Panc1 (cell line): Measurements from ENCODE around the gene IGFBP4. TPM values are rescaled to one million over a fixed set of nuclear protein-coding genes. Genes with fewer than 3 reads are reported as not detected.

Experiments
- ATAC-seq: fragments of 200-7000 bp; cut with Tn5 transposase; 2 replicates; pipeline ENCODE4 v1.9.1; 2020; ENCODE audit warnings: mild to moderate bottlenecking, moderate library complexity
- BruUV-seq: library from RNA; stranded (reverse); fragments of 400-500 nt; replicated peaks from 2 replicates; lab custom pipeline; 2021; lab: Mats Ljungman, UMichigan
- CTCF ChIA-PET: fragments of 300-600 bp; sonication (Branson Sonifier 250); formaldehyde crosslinking; loops from one replicate; lab custom pipeline; 2022; ENCODE audit warnings: antibody characterized with exemption; lab: Charles Lee
- POLR2A ChIA-PET: fragments of 300-600 bp; sonication (Branson Sonifier 250); formaldehyde crosslinking; loops from one replicate; lab custom pipeline; 2022; ENCODE audit warnings: antibody characterized with exemption; lab: Charles Lee
- DNase-seq: peaks from one replicate; pipeline ENCODE4 v3.0.0-alpha.2; 2010; ENCODE audit warnings: low read depth, low spot score
- H3K27ac ChIP-seq: 2 replicates; pipeline ENCODE4 v1.5.1; 2011; ENCODE audit warnings: mild to moderate bottlenecking, low read length, inconsistent platforms
- H3K27me3 ChIP-seq: fragments of 200-500 bp; sonication (Bioruptor generic); 2 replicates; pipeline ENCODE4 v1.6.0; 2014; ENCODE audit warnings: low read length, inconsistent platforms; ENCODE audit not compliant: control insufficient read depth, insufficient read depth
- H3K36me3 ChIP-seq: fragments of 200-500 bp; sonication (Bioruptor generic); 2 replicates; pipeline ENCODE4 v1.5.1; 2014; ENCODE audit warnings: inconsistent platforms, mild to moderate bottlenecking, low read length, moderate library complexity; ENCODE audit not compliant: control insufficient read depth, insufficient read depth
- H3K4me1 ChIP-seq: 2 replicates; pipeline ENCODE4 v1.5.1; 2011; ENCODE audit warnings: inconsistent platforms, mild to moderate bottlenecking, low read length, moderate library complexity; ENCODE audit not compliant: control insufficient read depth, insufficient read depth
- H3K4me3 ChIP-seq, 2 experiments: 2 replicates each; pipeline ENCODE4 v1.5.1; 2011 to 2012; ENCODE audit warnings: low read depth in 2 of 2, low read length in 2 of 2, mild to moderate bottlenecking in 2 of 2, inconsistent platforms in 1 of 2, moderate library complexity in 1 of 2
- H3K9me3 ChIP-seq: fragments of 200-500 bp; sonication (Bioruptor generic); 2 replicates; pipeline ENCODE4 v1.5.1; 2014; ENCODE audit warnings: low read depth, mild to moderate bottlenecking, inconsistent platforms, low read length, moderate library complexity; ENCODE audit not compliant: control insufficient read depth, insufficient read depth
- POLR2AphosphoS5 ChIP-seq: IDR thresholded peaks from 2 replicates; pipeline ENCODE4 v1.6.1; 2012; ENCODE audit warnings: mild to moderate bottlenecking, low read depth, low read length, moderate library complexity
- SIN3A ChIP-seq: IDR thresholded peaks from 2 replicates; pipeline ENCODE4 v1.6.1; 2012; ENCODE audit warnings: low read depth, mild to moderate bottlenecking, low read length, moderate library complexity, borderline replicate concordance; ENCODE audit not compliant: insufficient read depth
- TCF7L2 ChIP-seq: IDR thresholded peaks from 2 replicates; pipeline ENCODE4 v1.6.1; 2011; ENCODE audit warnings: mild to moderate bottlenecking, low read depth, low read length, inconsistent platforms
- in situ Hi-C: cut with HindIII; loops from 2 replicates; pipeline ENCODE4 v1.10.0; 2016; ENCODE audit warnings: low sequenced_read_pairs, low pct_unique_long_range_greater_than_20kb
- intact Hi-C: fragments of 100-400 bp; cut with micrococcal nuclease; formaldehyde crosslinking; loops from one replicate; pipeline ENCODE4 v1.10.0; 2022; ENCODE audit not compliant: unreplicated experiment
- total RNA-seq: library from RNA; stranded (reverse); gene quantifications from one replicate; pipeline ENCODE4 v1.2.1, GENCODE V29; 2021; ENCODE audit not compliant: unreplicated experiment
- TF ChIP-seq, protein P1 (sequence below), 2 experiments: IDR thresholded peaks; 2 replicates each; pipeline ENCODE4 v1.6.1; 2011 to 2012; ENCODE audit warnings: low read depth in 2 of 2, control low read depth in 1 of 2, low read length in 1 of 2, mild to moderate bottlenecking in 1 of 2, moderate library complexity in 1 of 2; ENCODE audit not compliant: insufficient read depth in 1 of 2
- TF ChIP-seq, protein P2 (sequence below): fragments of 450-650 bp; IDR thresholded peaks from 2 replicates; pipeline ENCODE4 v1.5.1; 2017; ENCODE audit warnings: mild to moderate bottlenecking

The IGFBP4 gene
- total RNA-seq, 1 experiment from 2014 or later = 27.1 TPM

DNA sequence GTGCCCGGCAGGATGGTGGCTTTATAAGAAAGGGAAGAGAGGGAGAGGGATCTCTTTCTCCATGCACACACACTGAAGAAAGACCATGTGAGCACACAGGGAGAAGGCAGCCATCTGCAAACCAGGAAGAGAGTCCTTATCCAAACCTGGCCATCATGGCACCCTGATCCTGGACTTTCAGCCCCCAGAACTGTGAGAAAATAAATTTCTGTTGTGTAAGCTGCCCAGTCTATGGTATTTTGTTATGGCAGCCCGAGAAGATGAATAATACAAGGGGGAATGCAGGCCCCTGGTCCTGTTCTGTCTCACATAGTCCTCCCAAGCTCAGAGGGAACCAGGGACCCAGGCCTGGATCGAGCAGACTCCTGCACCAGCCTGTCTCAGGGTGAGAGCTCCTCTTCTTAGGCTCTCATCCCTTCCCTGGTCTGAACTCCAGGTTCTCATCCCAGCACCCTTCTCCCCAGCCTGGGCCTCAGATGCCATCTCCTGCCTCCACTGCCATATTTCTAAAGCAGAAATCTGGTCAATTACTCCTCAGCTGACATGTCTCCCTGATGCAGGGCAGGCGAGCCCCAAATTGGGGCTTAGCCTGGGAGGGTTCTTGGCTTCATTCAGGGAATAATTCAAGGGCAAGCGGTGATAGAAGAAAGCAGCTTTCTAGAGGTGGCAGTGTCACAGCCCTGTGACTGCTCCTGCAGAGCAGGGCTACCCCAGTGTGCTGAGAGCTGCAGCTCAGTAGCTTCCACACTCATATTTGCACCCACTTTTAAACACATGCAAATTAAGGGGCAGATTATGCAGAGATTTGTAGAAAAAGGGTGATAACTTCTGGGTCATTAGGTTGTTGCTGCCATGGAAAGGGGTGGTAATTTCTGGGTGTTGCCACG is 28.8 kb downstream of the IGFBP4 start:
- CTCF ChIA-PET = interaction anchor here (0.5 to 0.7 kb wide), 2 partner anchors 9 to 23 kb away, joined by 3 read pairs; no protein-coding TSS in a partner anchor
- ATAC-seq (no peak), DNase-seq (no peak)
- no peaks in the 10 kb centered on the region for H3K27me3 ChIP-seq
- POLR2A ChIA-PET = interaction anchor here (0.5 kb wide), 1 partner anchor 62 kb away, joined by 6 read pairs; no protein-coding TSS in a partner anchor
- no peak for TF ChIP-seq SIN3A
- TF ChIP-seq, protein P1, sequence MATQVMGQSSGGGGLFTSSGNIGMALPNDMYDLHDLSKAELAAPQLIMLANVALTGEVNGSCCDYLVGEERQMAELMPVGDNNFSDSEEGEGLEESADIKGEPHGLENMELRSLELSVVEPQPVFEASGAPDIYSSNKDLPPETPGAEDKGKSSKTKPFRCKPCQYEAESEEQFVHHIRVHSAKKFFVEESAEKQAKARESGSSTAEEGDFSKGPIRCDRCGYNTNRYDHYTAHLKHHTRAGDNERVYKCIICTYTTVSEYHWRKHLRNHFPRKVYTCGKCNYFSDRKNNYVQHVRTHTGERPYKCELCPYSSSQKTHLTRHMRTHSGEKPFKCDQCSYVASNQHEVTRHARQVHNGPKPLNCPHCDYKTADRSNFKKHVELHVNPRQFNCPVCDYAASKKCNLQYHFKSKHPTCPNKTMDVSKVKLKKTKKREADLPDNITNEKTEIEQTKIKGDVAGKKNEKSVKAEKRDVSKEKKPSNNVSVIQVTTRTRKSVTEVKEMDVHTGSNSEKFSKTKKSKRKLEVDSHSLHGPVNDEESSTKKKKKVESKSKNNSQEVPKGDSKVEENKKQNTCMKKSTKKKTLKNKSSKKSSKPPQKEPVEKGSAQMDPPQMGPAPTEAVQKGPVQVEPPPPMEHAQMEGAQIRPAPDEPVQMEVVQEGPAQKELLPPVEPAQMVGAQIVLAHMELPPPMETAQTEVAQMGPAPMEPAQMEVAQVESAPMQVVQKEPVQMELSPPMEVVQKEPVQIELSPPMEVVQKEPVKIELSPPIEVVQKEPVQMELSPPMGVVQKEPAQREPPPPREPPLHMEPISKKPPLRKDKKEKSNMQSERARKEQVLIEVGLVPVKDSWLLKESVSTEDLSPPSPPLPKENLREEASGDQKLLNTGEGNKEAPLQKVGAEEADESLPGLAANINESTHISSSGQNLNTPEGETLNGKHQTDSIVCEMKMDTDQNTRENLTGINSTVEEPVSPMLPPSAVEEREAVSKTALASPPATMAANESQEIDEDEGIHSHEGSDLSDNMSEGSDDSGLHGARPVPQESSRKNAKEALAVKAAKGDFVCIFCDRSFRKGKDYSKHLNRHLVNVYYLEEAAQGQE (IDR thresholded peaks at IDR 0.05; ENCODE audit: insufficient read depth in 1 of 2, low read depth in 2 of 2, low read length in 1 of 2) = no peak
- TF ChIP-seq POLR2AphosphoS5 = no peak
- no peak for TF ChIP-seq TCF7L2
- TF ChIP-seq, protein P2, sequence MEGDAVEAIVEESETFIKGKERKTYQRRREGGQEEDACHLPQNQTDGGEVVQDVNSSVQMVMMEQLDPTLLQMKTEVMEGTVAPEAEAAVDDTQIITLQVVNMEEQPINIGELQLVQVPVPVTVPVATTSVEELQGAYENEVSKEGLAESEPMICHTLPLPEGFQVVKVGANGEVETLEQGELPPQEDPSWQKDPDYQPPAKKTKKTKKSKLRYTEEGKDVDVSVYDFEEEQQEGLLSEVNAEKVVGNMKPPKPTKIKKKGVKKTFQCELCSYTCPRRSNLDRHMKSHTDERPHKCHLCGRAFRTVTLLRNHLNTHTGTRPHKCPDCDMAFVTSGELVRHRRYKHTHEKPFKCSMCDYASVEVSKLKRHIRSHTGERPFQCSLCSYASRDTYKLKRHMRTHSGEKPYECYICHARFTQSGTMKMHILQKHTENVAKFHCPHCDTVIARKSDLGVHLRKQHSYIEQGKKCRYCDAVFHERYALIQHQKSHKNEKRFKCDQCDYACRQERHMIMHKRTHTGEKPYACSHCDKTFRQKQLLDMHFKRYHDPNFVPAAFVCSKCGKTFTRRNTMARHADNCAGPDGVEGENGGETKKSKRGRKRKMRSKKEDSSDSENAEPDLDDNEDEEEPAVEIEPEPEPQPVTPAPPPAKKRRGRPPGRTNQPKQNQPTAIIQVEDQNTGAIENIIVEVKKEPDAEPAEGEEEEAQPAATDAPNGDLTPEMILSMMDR = no peak
- no peaks in the 10 kb centered on the region for H3K36me3 ChIP-seq
- no peak overlapping the region for H3K27ac ChIP-seq
- no peak overlapping the region for H3K4me3 ChIP-seq
- no peaks in the 10 kb centered on the region for H3K9me3 ChIP-seq
- no TSS peak for BruUV-seq
- in situ Hi-C loops (no loop called here), intact Hi-C loops (no loop called here)
- H3K4me1 ChIP-seq = no peaks in the 10 kb centered on the region

DNA sequence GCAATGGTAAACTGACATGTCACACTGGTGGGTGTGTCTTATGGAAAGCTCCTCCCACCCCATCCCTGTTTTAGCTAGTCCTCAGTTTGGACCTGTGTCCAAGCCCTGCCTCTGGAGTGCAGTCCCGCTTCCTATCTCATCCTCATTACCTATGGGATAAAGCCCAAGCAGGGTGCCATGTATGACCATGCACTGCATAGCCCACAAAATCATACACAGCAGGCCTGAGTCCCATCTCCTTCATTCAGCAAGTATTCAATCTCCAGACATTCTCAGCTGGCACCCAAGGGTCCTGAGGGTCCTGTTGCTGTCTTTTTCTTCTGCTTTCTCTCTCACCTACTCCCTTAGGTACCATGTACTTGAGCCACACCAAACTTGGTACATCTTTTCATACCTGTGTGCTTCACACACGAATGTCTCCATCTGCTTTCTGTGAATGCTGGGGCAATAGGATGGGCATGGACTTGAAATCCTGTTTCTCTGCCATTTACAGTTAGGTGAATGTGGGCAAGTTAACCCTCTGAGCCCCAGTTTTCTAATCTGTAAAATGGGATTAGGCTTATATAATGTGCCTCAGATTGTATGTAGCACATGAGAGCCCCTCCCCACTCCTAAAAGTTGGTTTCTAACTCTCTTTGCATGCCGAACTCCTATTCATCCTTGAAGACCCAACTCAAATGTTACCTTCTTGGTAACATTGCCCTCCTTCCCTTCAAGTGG is 29.6 kb downstream of the IGFBP4 start:
- ChIA-PET POLR2A (interaction anchor here (0.5 kb wide), 1 partner anchor 63 kb away, joined by 6 read pairs; no protein-coding TSS in a partner anchor), CTCF (no interaction called here)
- Histone ChIP-seq H3K9me3 (no peaks in the 10 kb centered on the region), H3K4me1 (no peaks in the 10 kb centered on the region), H3K27me3 (no peaks in the 10 kb centered on the region), H3K27ac (no peak overlapping the region), H3K4me3 (no peak overlapping the region), H3K36me3 (no peaks in the 10 kb centered on the region)
- in situ Hi-C loops = no loop called here
- no TSS peak for BruUV-seq
- ATAC-seq (no peak), DNase-seq (no peak)
- intact Hi-C loops = no loop called here
- TF ChIP-seq SIN3A = no peak
- TF ChIP-seq TCF7L2 = no peak
- TF ChIP-seq, protein P2 = no peak
- no peak for TF ChIP-seq POLR2AphosphoS5
- TF ChIP-seq, protein P1 (IDR thresholded peaks at IDR 0.05; ENCODE audit: insufficient read depth in 1 of 2, low read depth in 2 of 2, low read length in 1 of 2) = no peak
